HG02938 (cell line): Measurements from ENCODE around the gene FHOD3.

ENCODE experiments used
- ATAC-seq: cut with Tn5 transposase; IDR thresholded peaks from one replicate; pipeline ENCODE4 v1.9.1; 2021; ENCODE audit warnings: mild to moderate bottlenecking, moderate library complexity; ENCODE audit not compliant: unreplicated experiment

Gene FHOD3

GRCh38 chr18:36578871-36579710 is 281.6 kb downstream of the FHOD3 start:
- ATAC-seq, result no peak

GRCh38 chr18:36580266-36580665 is 282.8 kb downstream of the FHOD3 start:
- ATAC-seq, result no peak

GRCh38 chr18:36580874-36581750 is 283.6 kb downstream of the FHOD3 start:
- ATAC-seq, result no peak

GRCh38 chr18:36582988-36583745 is 285.7 kb downstream of the FHOD3 start:
- no peak for ATAC-seq

GRCh38 chr18:36589857-36590543 is 292.5 kb downstream of the FHOD3 start:
- ATAC-seq, result no peak

GRCh38 chr18:36590621-36591580 is 293.4 kb downstream of the FHOD3 start:
- ATAC-seq, result no peak

GRCh38 chr18:36592282-36592681 is 294.8 kb downstream of the FHOD3 start:
- no peak for ATAC-seq

GRCh38 chr18:36593001-36593400 is 295.5 kb downstream of the FHOD3 start:
- no peak for ATAC-seq

GRCh38 chr18:36593641-36594040 is 296.1 kb downstream of the FHOD3 start:
- no peak for ATAC-seq

- ATAC-seq, result no peak
These were observed 297.1 kb downstream of the FHOD3 start for GRCh38 chr18:36594621-36595020.

- ATAC-seq, result no peak
These were observed 297.7 kb downstream of the FHOD3 start for GRCh38 chr18:36595046-36595817.

GRCh38 chr18:36595818-36596215 is 298.3 kb downstream of the FHOD3 start:
- no peak for ATAC-seq

GRCh38 chr18:36597636-36598035 is 300.1 kb downstream of the FHOD3 start:
- no peak for ATAC-seq

GRCh38 chr18:36600548-36600947 is 303.0 kb downstream of the FHOD3 start:
- ATAC-seq, result no peak

- ATAC-seq, result no peak
These were observed 303.8 kb downstream of the FHOD3 start for GRCh38 chr18:36601316-36601715.

GRCh38 chr18:36602071-36602470 is 304.6 kb downstream of the FHOD3 start:
- ATAC-seq, result no peak

- no peak for ATAC-seq
These were observed 305.1 kb downstream of the FHOD3 start for GRCh38 chr18:36602620-36603019.

GRCh38 chr18:36608107-36608506 is 310.6 kb downstream of the FHOD3 start:
- ATAC-seq, result no peak

GRCh38 chr18:36610258-36610657 is 312.7 kb downstream of the FHOD3 start:
- no peak for ATAC-seq
